Measurements from ENCODE around the gene KRTAP5-11.
"Not testable (repeated sequence)": the region's sequence is repeated elsewhere in the genome, so short reads cannot be mapped to it uniquely, and the experiment has no call there.

Gene KRTAP5-11

DNA sequence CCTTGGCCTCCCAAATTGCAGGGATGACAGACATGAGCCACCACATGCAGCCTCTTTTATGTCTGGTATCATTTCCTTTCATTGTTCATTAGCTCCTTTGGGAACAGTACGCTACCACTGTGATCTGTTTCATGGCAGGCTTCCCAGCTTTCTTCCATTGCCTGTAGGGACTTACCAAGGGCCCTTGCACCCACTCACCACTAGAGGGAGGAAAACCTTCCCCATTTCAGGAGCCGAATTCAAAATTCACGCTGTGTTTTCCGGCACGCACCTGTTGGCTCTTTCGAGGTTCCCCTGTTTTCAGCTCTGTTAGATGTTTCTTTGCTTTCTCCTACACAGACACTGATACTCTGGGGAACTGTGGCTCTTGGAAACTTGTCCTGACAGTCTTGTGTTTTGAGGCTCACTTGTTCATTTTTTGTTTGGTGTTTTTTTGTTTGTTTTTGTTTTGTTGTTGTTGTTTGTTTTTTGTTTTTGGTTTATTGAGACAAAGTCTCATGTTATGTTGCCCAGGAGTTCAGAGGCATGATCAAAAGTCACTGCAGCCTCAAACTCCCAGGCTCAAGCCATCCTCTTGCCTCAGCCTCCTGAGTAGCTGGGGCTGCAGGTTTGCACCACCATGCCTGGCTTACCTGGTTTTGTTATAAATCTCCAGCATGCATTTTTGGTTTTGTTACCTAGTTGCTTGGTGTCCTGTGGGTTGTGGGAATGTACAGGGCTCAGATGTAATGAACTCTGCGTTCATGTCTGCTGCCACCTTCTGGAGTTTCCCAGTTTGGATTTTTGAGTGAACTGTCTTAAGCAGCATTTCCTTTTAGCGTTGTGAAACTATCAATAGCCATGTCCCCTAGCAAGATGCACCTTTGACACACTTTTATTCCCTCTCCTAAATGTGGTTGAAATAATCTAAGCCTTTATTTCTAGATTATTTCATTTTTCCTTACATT, 2.3 kb downstream of the KRTAP5-11 start:
- DNase-seq = no peak

DNA sequence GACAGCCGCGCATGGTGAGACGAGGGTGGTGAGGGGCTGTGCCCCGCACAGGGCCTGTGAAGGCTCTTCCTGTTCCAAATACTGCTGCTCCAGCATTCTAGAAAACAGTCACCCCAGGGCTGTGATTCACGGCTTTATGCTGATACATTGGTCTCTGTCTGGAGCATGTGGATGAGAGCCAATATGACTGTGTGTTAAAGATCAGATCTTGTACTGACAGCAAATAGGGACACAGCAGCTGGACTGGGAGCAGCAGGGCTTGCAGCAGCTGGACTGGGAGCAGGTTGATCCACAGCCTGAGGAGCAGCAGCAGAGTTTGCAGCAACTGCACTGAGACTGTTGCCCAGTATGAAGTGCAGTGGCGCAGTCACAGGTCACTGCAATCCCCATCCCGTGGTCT, 3.2 kb downstream of the KRTAP5-11 start:
- not testable (repeated sequence) for DNase-seq

DNA sequence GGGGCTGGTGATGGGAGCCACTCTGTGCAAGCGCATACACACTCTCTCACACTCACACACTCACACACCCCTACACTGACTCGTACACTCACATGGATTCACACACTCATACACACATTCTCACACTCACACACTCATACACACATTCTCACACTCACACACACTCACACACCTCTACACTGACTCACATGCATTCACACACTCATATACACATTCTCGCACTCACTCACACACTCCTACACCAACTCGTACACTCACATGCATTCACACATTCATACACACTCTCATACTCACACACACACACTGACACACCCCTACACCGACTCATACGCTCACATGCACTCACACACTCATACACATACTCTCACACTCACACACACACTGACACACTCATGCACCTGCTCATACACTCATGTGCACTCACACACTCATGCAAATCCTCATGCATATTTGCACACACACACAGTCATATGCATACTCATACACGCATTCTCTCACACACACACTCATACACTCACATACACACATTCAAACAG, 5.1 kb downstream of the KRTAP5-11 start:
- DNase-seq = no peak

DNA sequence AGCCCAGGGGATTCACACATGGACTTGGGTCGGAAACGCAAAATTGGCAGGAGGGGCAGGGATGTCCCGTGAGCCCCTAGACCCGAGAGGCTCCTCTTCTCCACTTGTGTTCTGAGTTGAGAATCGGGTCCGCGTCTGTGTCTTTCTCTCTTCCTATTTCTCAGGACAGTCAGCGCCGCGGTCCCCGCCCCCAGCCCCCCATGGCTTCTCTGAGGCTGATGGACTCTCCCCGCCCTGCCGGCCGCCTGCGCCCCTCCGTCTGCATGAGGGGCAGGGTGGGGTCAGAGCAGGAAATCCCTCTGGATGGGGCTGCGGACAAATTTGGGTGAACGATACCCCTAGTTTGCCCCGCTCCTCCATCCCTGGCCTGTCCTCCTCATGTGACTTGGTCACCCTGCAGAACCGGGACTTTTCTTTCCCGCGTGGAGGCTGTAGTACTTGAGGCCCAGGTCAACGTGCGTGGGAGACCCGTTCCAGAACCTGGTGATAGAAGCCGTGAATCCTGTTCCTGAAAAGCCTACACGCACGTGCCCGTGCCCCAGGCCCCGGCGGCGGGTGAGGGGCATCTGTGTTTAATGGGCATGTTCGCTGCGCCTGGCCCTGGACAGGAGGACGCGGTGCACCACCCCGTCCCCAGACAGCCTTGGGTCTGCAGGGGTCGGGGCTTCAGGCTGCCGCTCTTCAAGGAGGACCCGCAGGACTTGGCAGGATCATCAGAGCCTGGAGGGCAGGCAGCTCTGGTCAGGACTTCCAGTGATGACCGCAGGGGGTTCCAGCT, 5.8 kb downstream of the KRTAP5-11 start:
- not testable (repeated sequence) for DNase-seq

DNA sequence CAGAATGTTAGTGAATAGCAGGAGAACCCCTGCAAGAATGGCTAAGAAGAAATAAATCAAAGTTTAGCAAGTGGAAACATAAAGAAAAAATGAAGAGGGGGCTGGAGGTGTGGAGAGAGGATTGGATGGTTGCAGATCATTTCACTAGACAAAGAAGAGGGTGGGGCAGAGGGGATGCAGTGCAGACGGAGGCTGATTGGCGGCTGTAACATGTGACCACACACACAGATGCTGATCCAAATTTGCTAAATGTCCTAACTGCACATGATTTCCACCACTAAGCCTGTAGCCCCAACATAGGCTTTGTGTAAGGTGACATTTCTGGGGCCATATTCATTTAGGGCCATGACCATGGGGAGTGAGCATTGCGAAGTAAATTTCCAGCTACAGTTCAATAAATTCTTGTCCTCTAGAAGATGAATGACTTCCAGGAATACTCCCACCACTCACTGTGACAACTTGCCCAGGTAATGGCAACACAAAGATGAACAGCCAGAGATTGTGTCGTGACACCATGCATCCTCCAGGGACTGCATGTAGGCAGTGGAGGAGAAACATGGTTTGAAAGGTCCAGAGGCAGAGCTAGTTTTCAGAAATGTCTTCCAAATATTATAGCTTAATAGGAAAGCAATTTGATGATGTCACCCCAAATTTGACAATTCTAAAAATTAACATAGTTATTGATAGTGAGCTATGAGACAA, 6.8 kb downstream of the KRTAP5-11 start:
- no peak for DNase-seq

DNA sequence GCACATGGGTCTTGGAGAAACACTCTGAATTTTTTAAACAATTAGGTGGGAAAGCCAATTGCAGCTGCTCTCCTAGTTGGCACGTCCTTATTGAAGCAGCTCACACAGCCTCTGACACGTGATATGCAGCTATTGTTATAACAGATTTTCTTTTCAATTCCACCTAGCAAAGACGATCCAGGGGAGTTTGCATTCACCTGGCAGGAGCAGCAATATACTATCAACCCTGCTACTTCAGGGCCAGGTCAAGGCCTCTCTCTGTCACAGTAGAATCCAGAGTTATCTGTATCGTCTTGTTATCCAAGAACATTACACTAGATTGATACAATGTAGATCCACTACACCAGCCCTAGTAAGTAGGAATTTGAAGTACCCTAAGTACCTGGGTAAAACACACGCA, 8.3 kb downstream of the KRTAP5-11 start:
- no peak for DNase-seq

DNA sequence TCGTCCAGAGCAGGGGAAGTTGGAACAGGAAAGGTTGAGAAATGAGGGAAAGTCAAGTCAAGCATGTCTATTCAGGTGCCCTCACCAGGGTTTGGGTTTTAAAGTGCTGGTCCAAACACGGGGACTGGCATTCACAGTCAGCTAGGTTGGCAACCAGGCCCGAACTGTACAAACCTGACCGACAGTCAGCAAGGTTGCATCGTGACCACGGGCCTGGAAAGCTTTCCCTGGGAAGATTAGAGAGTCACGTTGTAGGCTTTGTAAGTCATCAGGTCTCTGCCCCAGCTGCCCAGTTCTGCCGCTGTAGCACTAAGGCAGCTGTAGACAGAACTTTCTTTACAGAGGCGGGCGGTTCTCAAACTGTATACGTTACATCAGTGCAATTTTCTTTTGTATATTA, 9.9 kb downstream of the KRTAP5-11 start:
- DNase-seq = no peak

DNA sequence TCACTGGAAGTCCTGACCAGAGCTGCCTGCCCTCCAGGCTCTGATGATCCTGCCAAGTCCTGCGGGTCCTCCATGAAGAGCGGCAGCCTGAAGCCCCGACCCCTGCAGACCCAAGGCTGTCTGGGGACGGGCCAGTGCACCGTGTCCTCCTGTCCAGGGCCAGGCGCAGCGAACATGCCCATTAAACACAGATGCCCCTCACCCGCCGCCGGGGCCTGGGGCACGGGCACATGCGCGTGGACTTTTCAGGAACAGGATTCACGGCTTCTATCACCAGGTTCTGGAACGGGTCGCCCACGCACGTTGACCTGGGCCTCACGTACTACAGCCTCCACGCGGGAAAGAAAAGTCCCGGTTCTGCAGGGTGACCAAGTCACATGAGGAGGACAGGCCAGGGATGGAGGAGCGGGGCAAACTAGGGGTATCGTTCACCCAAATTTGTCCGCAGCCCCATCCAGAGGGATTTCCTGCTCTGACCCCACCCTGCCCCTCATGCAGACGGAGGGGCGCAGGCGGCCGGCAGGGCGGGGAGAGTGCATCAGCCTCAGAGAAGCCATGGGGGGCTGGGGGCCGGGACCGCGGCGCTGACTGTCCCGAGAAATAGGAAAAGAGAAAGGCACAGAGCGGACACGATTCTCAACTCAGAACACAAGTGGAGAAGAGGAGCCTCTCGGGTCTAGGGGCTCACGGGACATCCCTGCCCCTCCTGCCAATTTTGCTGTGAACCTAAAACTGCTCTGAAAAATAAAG, 11.4 kb downstream of the KRTAP5-11 start:
- DNase-seq = not testable (repeated sequence)

DNA sequence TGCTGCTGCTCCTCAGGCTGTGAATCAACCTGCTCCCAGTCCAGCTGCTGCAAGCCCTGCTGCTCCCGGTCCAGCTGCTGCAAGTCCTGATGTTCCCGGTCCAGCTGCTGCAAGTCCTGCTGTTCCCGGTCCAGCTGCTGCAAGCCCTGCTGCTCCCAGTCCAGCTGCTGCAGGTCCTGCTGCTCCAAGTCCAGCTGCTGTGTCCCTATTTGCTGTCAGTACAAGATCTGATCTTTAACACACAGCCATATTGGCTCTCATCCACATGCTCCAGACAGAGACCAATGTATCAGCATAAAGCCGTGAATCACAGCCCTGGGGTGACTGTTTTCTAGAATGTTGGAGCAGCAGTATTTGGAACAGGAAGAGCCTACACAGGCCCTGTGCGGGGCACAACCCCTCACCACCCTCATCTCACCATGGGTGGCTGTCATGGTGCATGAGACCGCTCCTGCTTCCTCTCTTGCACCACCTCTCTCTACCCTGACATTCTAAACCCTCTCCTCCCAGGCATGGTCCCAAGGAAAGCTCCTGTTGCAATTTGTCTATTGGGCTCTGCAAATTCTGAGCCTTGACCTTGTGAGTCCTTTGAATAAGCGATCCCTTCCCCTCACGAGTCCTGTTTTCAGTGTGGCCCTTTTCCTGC, 13.8 kb downstream of the KRTAP5-11 start:
- DNase-seq = no peak

DNA sequence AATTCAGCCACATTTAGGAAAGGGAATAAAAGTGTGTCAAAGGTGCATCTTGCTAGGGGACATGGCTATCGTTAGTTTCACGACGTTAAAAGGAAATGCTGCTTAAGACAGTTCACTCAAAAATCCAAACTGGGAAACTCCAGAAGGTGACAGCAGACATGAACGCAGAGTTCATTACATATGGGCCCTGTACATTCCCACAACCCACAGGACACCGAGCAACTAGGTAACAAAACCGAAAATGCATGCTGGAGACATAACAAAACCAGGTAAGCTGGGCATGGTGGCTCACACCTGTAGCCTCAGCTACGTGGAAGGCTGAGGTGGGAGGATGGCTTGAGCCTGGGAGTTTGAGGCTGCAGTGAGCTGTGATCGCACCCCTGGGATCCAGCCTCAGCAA, 15.0 kb downstream of the KRTAP5-11 start:
- not testable (repeated sequence) for DNase-seq

DNA sequence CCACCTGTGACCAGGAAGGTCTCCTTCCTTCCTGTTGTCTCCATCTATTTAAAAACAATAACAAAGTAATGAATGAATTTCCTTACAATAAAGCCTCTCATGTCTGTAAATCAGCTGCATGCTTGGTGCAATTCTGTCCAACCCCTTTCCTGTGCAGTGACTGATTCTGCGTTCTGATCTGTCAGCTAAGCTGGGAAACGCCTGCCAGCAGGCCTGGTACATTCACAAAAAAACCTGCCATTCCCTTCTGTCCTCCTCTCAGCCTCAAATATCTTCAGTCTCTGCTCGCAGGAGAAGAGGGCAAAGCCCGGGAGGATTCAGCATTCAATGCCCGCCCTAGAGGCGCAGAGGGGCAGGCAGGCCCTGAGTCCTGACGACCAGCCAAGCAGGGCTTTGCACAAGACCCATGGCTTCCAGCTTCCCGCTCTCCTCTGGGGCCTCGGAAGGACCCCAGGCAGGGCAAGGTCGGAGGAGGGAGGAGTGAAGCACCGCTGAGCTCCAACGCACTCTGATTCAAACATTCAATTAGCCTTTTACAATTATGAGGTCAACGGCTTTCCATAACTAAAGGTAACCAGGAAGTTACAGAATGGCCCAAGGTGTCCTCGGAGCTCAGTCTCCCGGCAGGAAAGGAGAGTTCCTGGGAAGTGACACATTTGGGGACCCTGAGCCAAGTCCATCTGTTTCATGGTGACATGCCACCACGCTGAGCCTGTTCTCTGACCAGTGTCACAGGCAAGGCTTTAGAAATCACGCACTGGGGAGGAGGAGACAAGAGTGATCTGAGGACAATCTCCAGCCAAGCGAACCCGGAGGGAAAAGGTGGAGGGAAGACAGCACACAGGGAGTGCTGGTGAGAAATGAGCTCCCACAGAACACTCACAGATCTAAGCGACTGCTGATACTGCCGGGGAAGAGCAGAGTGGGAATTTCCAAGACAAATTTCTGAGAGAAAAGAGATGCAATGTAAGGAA, 15.8 kb downstream of the KRTAP5-11 start:
- not testable (repeated sequence) for DNase-seq

DNA sequence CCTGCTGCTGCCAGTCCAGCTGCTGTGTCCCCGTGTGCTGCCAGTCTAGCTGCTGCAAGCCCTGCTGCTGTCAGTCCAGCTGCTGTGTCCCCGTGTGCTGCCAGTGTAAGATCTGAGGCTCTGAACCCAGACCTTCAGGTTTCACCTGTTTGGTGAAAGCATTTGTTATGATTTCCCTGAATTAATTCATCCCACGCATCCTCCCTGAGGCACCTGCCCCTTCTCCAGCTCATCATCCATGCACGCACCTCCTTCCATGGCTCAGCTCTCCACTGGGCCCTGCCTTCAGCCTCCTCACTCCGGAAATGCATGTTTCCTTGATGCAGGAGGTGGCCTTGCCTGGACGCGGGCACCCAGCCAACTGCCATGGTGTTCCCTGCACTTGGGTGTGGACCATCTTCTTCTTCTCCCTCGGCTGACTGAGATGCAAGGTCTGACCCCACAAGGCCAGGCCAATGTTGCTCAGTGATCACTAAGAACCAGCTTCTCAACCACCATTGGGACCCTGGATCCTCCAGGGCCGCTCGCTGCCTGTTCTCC, 16.5 kb downstream of the KRTAP5-11 start:
- no peak for DNase-seq

DNA sequence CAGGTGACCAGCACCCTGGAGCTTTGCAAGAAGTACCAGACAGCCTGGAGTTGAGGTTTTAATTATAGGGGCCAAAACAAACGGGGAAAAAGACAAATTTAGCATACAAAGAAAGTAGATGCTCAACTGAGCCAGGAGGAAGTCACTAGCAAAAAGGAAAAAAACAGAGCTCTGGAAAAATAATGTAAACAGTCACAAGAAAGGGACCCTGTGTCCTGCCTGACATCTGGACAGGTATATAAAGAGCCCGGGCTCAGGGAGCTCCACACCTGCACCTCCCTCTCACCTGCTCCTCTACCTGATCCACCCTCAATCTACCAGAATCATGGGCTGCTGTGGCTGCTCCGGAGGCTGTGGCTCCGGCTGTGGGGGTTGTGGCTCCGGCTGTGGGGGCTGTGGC, 17.4 kb downstream of the KRTAP5-11 start, which contains the start of gene KRTAP5-10:
KRTAP5-10 (plus strand) TSS at position 301 of the 400 bp plus-strand sequence; CDS start at position 326, 25 bp downstream.
- DNase-seq = no peak

DNA sequence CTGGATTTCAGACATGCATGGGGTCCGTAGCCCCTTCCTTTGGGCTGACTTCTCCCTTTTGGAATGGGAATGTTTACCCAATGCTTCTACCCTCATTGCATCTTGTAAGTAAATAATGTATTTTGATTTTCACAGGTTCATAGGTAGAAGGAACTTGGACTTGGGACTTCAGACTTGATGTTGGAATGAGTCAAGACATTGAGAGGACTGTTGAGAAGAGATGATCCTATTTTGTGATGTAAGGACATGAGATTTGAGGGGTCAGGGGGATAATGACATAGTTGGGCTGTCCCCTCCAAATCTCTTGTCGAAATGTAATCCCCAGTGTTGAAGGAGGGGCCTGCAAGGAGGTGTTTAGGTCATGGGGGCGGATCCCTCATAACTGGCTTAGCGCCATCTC, 18.2 kb downstream of the KRTAP5-11 start:
- DNase-seq = no peak

DNA sequence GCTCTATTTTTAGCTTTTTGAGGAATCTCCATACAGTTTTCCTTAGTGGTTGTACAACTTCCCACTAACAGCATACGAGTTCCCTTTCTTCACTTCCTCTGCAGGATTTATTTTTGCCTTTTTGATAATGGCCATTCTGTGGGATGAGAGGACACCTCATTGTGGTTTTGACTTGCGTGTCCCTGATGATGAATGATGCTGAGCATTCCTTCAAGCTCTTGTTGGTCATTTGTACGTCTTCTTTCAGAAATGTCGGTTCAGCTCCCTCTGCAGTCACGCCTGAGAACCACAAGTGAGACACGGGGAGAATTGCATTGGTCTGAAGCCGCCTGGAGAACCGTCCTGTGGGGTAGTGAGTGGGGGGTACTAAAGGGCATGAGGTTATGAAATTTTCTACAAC, 19.3 kb downstream of the KRTAP5-11 start:
- DNase-seq = no peak

DNA sequence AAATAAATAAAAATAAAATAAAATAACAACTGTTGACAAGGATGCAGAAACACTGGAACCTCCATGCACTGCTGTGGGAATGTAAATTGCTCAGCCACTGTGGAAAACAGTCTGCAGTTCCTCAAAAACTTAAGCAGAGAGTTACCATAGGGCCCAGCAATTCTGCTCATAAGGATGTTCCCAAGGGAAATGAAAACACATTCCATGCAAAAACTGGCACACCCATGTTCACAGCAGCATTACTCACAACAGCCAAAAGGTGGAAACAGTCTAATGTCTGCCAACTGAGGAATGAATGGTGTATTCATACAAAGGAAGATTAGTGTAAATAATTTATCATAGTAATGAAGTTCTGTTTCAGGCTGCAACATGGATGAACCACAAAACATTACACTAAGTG, 20.6 kb downstream of the KRTAP5-11 start:
- no peak for DNase-seq

DNA sequence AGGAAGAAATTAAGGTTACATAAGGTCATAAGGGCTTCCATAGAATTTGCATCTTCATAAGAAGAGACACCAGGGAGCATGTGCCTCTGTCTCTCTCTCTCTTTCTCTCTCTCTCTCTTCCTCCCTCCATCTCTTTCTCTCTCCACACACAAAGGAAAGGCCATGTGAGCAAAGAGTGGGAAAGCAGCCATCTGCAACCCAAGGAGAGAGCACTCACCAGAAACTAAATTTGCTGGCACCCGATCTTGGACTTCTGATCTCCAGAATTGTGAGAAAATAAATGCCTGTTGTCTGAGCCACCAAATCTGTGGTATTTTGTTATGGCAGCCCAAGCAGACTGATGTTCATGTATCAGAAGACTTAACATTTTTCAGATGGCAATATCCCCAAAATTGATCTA, 23.7 kb downstream of the KRTAP5-11 start:
- no peak for DNase-seq

DNA sequence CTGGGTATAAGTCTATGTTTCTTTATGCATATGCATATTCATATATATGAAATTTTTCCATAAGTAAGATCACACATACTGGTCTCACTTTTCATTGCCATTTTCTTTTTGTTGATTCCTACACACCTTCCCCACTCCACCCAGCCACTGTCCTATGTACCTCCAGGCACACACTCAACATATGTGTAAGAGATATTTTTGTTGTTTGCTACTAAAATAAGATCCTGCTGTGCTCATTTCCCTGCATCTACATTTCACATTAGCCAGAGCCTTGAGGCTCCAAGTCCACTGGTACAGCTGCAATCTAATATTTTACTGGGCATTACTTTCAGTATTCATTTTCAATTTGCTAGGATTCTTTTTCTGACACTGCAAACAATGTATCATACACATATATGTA, 25.4 kb downstream of the KRTAP5-11 start:
- no peak for DNase-seq

DNA sequence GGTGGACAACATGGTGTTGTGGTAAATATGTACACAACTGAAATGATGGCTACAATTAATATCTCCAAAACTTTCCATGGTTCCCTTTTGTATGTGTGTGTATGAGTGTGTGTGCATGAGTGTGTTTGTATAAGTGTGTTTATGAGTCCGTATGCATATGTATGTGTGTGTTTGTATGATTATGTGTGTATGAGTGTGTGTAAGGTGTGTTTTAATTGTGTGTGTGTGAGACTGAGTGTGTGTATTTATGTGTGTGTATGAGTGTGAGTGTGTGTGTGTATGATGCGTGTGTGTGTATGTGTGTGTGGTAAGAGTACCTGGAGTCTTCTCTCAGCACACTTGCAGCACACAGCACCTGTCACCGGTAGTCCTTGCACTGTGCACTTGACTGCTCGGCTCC, 26.7 kb downstream of the KRTAP5-11 start:
- no peak for DNase-seq

DNA sequence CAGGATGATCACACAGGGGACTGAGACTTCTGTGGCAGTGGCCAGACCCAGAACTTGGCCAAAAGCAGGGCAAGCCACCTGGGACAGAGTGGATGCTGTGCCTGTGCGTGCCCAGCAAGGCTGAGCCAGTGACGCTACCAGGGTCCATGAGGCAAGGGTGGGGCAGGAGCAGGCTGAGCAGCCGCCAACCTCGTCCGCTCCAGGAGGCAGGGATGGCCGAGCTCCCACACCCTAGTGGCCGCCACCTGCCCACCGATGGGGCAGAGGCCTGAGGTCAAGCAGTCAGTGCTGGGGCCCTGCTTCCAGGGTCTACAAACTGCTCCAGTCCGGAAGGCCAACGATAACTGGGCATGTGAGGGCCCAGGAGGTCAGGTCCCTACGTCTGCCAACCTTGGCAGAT, 27.2 kb downstream of the KRTAP5-11 start:
- DNase-seq = no peak
